Measurements from ENCODE around the gene SKA2.

Gene SKA2

DNA sequence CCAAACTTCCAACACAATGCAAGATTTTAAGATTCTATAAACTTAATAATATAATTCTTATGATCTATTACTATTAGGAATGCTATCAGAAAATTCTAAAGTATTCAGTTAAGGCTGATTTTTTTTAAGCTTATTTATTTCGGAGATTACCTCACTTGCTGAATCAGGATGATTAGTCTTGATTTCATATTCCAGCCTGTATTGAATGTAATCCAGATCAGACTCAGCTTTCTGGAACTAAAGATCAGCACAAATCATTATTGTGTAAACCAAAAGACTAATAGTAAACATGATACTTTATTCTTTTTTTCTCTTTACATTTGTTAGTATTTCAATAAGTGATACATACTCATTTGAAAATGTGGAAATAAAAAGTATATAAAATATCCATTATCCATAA lies 23.9 kb downstream of the SKA2 start:
- TF ChIP-seq EP300 (IDR thresholded peaks at IDR 0.05; ENCODE audit: borderline replicate concordance) (no peak), TAF1 (IDR thresholded peaks at IDR 0.05; ENCODE audit: low read depth) (no peak), CEBPB (IDR thresholded peaks at IDR 0.05) (no peak), FOXM1 (IDR thresholded peaks at IDR 0.05; ENCODE audit: borderline replicate concordance, low read depth) (no peak), TEAD4 (IDR thresholded peaks at IDR 0.05) (no peak), RAD21 (IDR thresholded peaks at IDR 0.05; ENCODE audit: low read depth) (no peak), ZBTB7A (IDR thresholded peaks at IDR 0.05; ENCODE audit: low read depth) (no peak), YY1 (IDR thresholded peaks at IDR 0.05; ENCODE audit: low read depth) (no peak), NFIC (IDR thresholded peaks at IDR 0.05) (no peak), TCF12 (IDR thresholded peaks at IDR 0.05; ENCODE audit: low read depth) (no peak), CREB1 (IDR thresholded peaks at IDR 0.05; ENCODE audit: low read depth) (no peak), EGR1 (IDR thresholded peaks at IDR 0.05) (no peak)
- TF ChIP-seq, protein P1, sequence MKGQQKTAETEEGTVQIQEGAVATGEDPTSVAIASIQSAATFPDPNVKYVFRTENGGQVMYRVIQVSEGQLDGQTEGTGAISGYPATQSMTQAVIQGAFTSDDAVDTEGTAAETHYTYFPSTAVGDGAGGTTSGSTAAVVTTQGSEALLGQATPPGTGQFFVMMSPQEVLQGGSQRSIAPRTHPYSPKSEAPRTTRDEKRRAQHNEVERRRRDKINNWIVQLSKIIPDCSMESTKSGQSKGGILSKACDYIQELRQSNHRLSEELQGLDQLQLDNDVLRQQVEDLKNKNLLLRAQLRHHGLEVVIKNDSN (IDR thresholded peaks at IDR 0.05), result no peak
- TF ChIP-seq, protein P2, sequence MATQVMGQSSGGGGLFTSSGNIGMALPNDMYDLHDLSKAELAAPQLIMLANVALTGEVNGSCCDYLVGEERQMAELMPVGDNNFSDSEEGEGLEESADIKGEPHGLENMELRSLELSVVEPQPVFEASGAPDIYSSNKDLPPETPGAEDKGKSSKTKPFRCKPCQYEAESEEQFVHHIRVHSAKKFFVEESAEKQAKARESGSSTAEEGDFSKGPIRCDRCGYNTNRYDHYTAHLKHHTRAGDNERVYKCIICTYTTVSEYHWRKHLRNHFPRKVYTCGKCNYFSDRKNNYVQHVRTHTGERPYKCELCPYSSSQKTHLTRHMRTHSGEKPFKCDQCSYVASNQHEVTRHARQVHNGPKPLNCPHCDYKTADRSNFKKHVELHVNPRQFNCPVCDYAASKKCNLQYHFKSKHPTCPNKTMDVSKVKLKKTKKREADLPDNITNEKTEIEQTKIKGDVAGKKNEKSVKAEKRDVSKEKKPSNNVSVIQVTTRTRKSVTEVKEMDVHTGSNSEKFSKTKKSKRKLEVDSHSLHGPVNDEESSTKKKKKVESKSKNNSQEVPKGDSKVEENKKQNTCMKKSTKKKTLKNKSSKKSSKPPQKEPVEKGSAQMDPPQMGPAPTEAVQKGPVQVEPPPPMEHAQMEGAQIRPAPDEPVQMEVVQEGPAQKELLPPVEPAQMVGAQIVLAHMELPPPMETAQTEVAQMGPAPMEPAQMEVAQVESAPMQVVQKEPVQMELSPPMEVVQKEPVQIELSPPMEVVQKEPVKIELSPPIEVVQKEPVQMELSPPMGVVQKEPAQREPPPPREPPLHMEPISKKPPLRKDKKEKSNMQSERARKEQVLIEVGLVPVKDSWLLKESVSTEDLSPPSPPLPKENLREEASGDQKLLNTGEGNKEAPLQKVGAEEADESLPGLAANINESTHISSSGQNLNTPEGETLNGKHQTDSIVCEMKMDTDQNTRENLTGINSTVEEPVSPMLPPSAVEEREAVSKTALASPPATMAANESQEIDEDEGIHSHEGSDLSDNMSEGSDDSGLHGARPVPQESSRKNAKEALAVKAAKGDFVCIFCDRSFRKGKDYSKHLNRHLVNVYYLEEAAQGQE (IDR thresholded peaks at IDR 0.05; ENCODE audit: low read depth), result no peak
- TF ChIP-seq, protein P3, sequence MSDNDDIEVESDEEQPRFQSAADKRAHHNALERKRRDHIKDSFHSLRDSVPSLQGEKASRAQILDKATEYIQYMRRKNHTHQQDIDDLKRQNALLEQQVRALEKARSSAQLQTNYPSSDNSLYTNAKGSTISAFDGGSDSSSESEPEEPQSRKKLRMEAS (IDR thresholded peaks at IDR 0.05), result no peak

DNA sequence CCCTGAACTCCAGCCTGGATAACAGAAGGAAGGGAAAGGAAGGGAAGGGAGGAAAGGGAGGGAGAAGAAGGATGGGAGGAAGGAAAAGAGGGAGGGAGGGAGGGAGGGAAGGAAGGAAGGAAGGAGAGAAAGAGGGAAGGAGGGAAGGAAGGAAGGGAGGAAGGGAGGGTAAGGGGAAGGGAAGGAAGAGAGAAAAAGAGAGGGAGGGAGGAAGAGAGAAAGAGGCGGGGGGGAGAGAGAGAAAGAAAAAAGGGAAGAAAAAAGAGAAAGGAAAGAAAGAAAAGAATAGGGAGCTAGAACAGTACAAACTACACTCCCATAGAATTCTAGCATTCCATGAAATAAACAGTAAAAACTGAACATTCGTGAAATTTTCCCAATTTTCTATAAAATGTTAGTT lies 25.2 kb downstream of the SKA2 start:
- TF ChIP-seq CEBPB (IDR thresholded peaks at IDR 0.05) (no peak), TEAD4 (IDR thresholded peaks at IDR 0.05) (no peak), RAD21 (IDR thresholded peaks at IDR 0.05; ENCODE audit: low read depth) (no peak), EGR1 (IDR thresholded peaks at IDR 0.05) (no peak), TAF1 (IDR thresholded peaks at IDR 0.05; ENCODE audit: low read depth) (no peak), FOXM1 (IDR thresholded peaks at IDR 0.05; ENCODE audit: borderline replicate concordance, low read depth) (no peak), YY1 (IDR thresholded peaks at IDR 0.05; ENCODE audit: low read depth) (no peak), EP300 (IDR thresholded peaks at IDR 0.05; ENCODE audit: borderline replicate concordance) (no peak), CREB1 (IDR thresholded peaks at IDR 0.05; ENCODE audit: low read depth) (no peak), ZBTB7A (IDR thresholded peaks at IDR 0.05; ENCODE audit: low read depth) (no peak), TCF12 (IDR thresholded peaks at IDR 0.05; ENCODE audit: low read depth) (no peak), NFIC (IDR thresholded peaks at IDR 0.05) (no peak)
- TF ChIP-seq, protein P1 (IDR thresholded peaks at IDR 0.05), result no peak
- TF ChIP-seq, protein P2 (IDR thresholded peaks at IDR 0.05; ENCODE audit: low read depth), result no peak
- TF ChIP-seq, protein P3 (IDR thresholded peaks at IDR 0.05), result no peak

DNA sequence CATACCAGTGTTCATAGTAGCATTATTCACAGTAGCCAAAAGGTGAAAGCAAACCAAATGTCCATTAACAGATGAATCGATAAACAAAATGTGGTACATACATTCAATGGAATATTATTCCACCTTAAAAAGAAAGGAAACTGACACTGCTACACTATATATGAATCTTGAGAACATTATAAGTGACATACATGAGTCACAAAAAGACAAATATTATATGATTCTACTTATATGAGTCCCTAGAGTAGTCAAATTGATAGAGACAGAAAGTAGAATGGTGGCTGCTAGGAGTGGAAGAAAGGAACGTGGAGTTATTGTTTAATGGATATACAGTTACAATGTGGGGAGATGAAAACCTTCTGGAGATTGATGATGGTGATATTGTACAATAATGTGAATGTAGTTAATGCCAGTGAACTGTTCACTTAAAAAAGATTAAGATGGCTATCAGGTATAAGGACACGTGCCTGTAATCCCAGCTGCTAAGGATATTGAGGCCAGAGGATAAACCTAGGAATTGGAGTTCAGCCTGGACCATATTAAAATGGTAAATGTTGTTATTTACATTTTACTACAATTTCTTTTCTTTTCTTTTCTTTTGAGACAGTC lies 28.1 kb downstream of the SKA2 start:
- no peak for TF ChIP-seq FOXM1 (IDR thresholded peaks at IDR 0.05; ENCODE audit: borderline replicate concordance, low read depth)
- no peak for TF ChIP-seq NFIC (IDR thresholded peaks at IDR 0.05)
- TF ChIP-seq, protein P3 (IDR thresholded peaks at IDR 0.05), result no peak
- no peak for TF ChIP-seq ZBTB7A (IDR thresholded peaks at IDR 0.05; ENCODE audit: low read depth)
- TF ChIP-seq CREB1 (IDR thresholded peaks at IDR 0.05; ENCODE audit: low read depth), result no peak
- no peak for TF ChIP-seq TEAD4 (IDR thresholded peaks at IDR 0.05)
- TF ChIP-seq CEBPB (IDR thresholded peaks at IDR 0.05), result no peak
- no peak for TF ChIP-seq TCF12 (IDR thresholded peaks at IDR 0.05; ENCODE audit: low read depth)
- TF ChIP-seq EP300 (IDR thresholded peaks at IDR 0.05; ENCODE audit: borderline replicate concordance), result no peak
- no peak for TF ChIP-seq RAD21 (IDR thresholded peaks at IDR 0.05; ENCODE audit: low read depth)

DNA sequence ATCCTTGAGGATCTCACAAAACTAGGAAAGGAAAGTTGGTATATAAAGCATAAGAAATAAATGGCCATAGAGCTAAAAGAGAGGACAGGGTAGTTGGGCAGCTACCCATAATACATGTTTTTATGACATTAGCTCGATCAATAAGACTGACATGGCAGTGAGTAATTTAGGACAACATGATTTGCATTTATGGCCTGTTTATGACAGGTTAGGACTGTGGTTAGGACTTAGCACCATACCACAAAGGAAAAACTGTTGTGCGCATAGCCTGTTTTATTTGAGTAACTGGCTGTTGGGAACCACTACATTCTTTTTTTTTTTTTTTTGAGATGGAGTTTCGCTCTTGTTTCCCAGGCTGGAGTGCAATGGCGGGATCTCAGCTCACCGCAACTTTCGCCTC lies 30.3 kb downstream of the SKA2 start:
- TF ChIP-seq RAD21 (IDR thresholded peaks at IDR 0.05; ENCODE audit: low read depth), result no peak
- no peak for TF ChIP-seq EP300 (IDR thresholded peaks at IDR 0.05; ENCODE audit: borderline replicate concordance)
- TF ChIP-seq TCF12 (IDR thresholded peaks at IDR 0.05; ENCODE audit: low read depth), result no peak
- TF ChIP-seq, protein P2 (IDR thresholded peaks at IDR 0.05; ENCODE audit: low read depth), result no peak
- no peak for TF ChIP-seq NFIC (IDR thresholded peaks at IDR 0.05)
- no peak for TF ChIP-seq TEAD4 (IDR thresholded peaks at IDR 0.05)
- no peak for TF ChIP-seq YY1 (IDR thresholded peaks at IDR 0.05; ENCODE audit: low read depth)
- TF ChIP-seq FOXM1 (IDR thresholded peaks at IDR 0.05; ENCODE audit: borderline replicate concordance, low read depth), result no peak
- no peak for TF ChIP-seq TAF1 (IDR thresholded peaks at IDR 0.05; ENCODE audit: low read depth)
